ENCODE measurements around the gene LGMN. TPM values are rescaled to one million over a fixed set of nuclear protein-coding genes. Genes with fewer than 3 reads are reported as not detected.

LGMN gene
- total and polyA plus RNA-seq, 9 of the 15 experiments (the other 6 are each of a cell fraction or from before 2014, with no cell fraction given), result 0.05 to 1.4 (median 0.43) TPM; not detected in 2

DNA sequence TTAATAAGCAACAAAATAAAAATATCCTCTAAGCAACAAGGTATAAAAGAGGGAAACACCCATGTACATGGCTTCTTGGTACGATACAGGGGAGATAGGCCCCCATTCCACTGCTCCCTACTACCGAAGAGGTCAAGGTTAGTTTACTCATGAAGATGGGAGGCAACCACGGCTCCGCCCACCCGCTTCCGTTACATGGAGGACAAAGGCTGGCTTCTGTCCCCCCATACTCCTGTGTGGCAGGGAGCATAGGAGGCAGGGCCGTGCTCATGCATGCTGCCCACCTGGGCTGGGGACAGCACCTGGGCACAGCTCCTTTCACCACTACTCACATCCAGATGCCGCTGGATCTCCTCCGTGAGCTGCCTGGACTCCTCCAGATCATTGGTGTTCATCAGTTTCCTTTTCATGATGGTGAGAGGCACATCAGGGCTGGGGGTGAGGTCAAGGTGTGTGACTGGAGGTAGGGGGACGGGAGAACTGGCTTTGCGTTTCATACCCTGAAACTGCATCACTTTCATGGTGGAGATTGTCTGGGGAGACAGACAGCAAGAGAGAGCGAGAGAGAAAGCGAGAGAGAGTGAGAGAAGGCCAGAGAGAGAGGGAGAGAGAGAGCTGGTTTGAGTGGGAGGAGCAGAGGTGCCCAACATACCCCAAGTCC is 39.0 kb downstream of the LGMN start (continued):
- TF ChIP-seq, protein P1, sequence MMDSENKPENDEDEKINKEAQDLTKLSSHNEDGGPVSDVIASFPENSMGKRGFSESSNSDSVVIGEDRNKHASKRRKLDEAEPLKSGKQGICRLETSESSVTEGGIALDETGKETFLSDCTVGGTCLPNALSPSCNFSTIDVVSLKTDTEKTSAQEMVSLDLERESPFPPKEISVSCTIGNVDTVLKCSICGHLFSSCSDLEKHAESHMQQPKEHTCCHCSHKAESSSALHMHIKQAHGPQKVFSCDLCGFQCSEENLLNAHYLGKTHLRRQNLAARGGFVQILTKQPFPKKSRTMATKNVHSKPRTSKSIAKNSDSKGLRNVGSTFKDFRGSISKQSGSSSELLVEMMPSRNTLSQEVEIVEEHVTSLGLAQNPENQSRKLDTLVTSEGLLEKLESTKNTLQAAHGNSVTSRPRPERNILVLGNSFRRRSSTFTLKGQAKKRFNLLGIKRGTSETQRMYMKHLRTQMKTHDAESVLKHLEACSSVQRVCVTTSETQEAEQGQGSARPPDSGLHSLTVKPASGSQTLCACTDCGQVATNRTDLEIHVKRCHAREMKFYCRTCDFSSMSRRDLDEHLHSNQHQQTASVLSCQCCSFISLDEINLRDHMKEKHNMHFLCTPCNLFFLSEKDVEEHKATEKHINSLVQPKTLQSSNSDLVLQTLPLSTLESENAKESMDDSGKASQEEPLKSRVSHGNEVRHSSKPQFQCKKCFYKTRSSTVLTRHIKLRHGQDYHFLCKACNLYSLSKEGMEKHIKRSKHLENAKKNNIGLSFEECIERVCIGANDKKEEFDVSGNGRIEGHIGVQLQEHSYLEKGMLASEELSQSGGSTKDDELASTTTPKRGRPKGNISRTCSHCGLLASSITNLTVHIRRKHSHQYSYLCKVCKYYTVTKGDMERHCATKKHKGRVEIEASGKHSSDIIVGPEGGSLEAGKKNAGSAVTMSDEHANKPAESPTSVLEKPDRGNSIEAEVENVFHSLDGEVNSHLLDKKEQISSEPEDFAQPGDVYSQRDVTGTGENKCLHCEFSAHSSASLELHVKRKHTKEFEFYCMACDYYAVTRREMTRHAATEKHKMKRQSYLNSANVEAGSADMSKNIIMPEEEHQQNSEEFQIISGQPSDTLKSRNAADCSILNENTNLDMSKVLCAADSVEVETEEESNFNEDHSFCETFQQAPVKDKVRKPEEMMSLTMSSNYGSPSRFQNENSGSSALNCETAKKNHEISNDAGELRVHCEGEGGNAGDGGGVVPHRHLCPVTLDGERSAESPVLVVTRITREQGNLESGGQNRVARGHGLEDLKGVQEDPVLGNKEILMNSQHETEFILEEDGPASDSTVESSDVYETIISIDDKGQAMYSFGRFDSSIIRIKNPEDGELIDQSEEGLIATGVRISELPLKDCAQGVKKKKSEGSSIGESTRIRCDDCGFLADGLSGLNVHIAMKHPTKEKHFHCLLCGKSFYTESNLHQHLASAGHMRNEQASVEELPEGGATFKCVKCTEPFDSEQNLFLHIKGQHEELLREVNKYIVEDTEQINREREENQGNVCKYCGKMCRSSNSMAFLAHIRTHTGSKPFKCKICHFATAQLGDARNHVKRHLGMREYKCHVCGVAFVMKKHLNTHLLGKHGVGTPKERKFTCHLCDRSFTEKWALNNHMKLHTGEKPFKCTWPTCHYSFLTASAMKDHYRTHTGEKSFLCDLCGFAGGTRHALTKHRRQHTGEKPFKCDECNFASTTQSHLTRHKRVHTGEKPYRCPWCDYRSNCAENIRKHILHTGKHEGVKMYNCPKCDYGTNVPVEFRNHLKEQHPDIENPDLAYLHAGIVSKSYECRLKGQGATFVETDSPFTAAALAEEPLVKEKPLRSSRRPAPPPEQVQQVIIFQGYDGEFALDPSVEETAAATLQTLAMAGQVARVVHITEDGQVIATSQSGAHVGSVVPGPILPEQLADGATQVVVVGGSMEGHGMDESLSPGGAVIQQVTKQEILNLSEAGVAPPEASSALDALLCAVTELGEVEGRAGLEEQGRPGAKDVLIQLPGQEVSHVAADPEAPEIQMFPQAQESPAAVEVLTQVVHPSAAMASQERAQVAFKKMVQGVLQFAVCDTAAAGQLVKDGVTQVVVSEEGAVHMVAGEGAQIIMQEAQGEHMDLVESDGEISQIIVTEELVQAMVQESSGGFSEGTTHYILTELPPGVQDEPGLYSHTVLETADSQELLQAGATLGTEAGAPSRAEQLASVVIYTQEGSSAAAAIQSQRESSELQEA (IDR thresholded peaks at IDR 0.05; ENCODE audit: low read depth), result no peak
- no peak for TF ChIP-seq HEY1 (CRISPR knock-in tag; IDR thresholded peaks at IDR 0.05; ENCODE audit: borderline replicate concordance)
- TF ChIP-seq ZNF778 (CRISPR knock-in tag; IDR thresholded peaks at IDR 0.05), result no peak
- no peak for TF ChIP-seq NEUROD1 (IDR thresholded peaks at IDR 0.05; ENCODE audit: borderline replicate concordance, low read depth, low read length, partially characterized antibody)
- no peak for TF ChIP-seq ZNF785 (CRISPR knock-in tag; IDR thresholded peaks at IDR 0.05)
- TF ChIP-seq HDAC1 (IDR thresholded peaks at IDR 0.05), result no peak
- TF ChIP-seq, protein P2, sequence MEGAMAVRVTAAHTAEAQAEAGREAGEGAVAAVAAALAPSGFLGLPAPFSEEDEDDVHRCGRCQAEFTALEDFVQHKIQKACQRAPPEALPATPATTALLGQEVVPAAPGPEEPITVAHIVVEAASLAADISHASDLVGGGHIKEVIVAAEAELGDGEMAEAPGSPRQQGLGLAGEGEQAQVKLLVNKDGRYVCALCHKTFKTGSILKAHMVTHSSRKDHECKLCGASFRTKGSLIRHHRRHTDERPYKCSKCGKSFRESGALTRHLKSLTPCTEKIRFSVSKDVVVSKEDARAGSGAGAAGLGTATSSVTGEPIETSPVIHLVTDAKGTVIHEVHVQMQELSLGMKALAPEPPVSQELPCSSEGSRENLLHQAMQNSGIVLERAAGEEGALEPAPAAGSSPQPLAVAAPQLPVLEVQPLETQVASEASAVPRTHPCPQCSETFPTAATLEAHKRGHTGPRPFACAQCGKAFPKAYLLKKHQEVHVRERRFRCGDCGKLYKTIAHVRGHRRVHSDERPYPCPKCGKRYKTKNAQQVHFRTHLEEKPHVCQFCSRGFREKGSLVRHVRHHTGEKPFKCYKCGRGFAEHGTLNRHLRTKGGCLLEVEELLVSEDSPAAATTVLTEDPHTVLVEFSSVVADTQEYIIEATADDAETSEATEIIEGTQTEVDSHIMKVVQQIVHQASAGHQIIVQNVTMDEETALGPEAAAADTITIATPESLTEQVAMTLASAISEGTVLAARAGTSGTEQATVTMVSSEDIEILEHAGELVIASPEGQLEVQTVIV (CRISPR knock-in tag; IDR thresholded peaks at IDR 0.05; ENCODE audit: borderline replicate concordance), result no peak
- TF ChIP-seq ZNF77 (CRISPR knock-in tag; IDR thresholded peaks at IDR 0.05), result no peak
- no peak for TF ChIP-seq HLTF (IDR thresholded peaks at IDR 0.05)
